RWPE1 (cell line): ENCODE data around the gene SPINT2.
A peak's percentile ranks its signal among the peaks of the same experiment; 100 is the strongest.

Source experiments
- CTCF ChIA-PET: fragments of 350-600 bp; sonication (Branson Sonifier 250); formaldehyde crosslinking; extraction: SDS; loops from one replicate; lab custom pipeline; 2021; lab: Yijun Ruan, JAX
- POLR2A ChIA-PET: fragments of 400-600 bp; formaldehyde crosslinking; extraction: SDS; loops from one replicate; lab custom pipeline; 2020; ENCODE audit warnings: antibody characterized with exemption; ENCODE audit not compliant: low non-redundant PET; lab: Yijun Ruan, JAX
- DNase-seq: peaks from one replicate; pipeline ENCODE4 v3.0.0; 2012; ENCODE audit warnings: low spot score
- H3K27ac ChIP-seq: fragments of 450-650 bp; 2 replicates; pipeline ENCODE4 v1.5.1; 2017
- TF ChIP-seq, protein P1 (sequence below): fragments of 450-650 bp; conservative IDR thresholded peaks from 2 replicates; pipeline ENCODE4 v1.5.1; 2017; ENCODE audit warnings: low read depth, mild to moderate bottlenecking

Gene SPINT2

DNA sequence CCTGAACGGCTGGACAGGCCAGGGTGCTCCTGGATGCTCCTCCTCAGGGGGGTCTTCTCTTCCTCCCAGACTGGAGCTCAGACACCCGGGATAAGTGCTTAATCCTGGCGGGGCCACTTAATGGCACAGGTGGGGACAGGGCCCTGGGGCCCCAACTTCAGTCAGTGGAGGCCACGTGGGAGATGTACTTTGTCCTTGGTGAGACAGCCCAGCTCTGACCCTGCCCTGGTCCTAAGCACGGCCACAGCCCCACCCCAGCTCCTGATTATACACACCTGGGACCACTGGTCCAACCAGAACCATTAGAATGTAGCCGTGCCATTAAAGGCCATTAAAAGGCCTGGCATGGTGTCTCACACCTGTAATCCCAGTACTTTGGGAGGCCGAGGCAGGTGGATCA is 16.0 kb upstream of the SPINT2 start:
- no peak for DNase-seq
- peak overlapping the region; percentile 87 for H3K27ac ChIP-seq
- ChIA-PET POLR2A (interaction anchor here (0.6 kb wide), 1 partner anchor 17 kb away, joined by 7 read pairs; no protein-coding TSS in a partner anchor), CTCF (interaction anchor here (0.8 kb wide), 1 partner anchor 346 kb away, joined by 4 read pairs; no protein-coding TSS in a partner anchor)
- TF ChIP-seq, protein P1, sequence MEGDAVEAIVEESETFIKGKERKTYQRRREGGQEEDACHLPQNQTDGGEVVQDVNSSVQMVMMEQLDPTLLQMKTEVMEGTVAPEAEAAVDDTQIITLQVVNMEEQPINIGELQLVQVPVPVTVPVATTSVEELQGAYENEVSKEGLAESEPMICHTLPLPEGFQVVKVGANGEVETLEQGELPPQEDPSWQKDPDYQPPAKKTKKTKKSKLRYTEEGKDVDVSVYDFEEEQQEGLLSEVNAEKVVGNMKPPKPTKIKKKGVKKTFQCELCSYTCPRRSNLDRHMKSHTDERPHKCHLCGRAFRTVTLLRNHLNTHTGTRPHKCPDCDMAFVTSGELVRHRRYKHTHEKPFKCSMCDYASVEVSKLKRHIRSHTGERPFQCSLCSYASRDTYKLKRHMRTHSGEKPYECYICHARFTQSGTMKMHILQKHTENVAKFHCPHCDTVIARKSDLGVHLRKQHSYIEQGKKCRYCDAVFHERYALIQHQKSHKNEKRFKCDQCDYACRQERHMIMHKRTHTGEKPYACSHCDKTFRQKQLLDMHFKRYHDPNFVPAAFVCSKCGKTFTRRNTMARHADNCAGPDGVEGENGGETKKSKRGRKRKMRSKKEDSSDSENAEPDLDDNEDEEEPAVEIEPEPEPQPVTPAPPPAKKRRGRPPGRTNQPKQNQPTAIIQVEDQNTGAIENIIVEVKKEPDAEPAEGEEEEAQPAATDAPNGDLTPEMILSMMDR, result no peak

DNA sequence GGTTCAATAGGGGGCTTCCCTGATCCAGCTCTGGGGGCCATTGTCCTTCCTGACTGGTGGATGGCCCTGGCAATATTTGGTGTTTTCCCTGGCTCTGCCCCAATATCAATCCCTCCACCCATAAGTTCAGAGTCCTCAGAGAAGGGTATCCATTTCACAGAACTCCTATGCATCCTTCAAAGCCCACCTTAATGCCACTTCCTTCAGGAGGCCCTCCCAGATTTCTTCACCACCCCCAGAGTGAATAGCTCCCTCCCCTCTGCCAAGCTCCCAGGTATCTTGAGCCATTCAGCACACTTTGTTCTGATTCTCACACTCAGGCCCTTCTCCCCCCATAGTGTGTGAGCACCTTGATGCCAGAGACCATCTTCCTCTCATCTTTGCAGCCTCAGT is 13.9 kb upstream of the SPINT2 start:
- ChIA-PET POLR2A (interaction anchor here (0.5 kb wide), 1 partner anchor 70 kb away, joined by 4 read pairs; no protein-coding TSS in a partner anchor), CTCF (interaction anchor here (0.6 to 1.7 kb wide), 4 partner anchors 26 to 85 kb away, joined by 3 to 8 read pairs (median 4); partner anchors contain the start of genes CATSPERG and KCNK6)
- no peak for DNase-seq
- TF ChIP-seq, protein P1, result no peak
- H3K27ac ChIP-seq, result peak overlapping the region; percentile 87

DNA sequence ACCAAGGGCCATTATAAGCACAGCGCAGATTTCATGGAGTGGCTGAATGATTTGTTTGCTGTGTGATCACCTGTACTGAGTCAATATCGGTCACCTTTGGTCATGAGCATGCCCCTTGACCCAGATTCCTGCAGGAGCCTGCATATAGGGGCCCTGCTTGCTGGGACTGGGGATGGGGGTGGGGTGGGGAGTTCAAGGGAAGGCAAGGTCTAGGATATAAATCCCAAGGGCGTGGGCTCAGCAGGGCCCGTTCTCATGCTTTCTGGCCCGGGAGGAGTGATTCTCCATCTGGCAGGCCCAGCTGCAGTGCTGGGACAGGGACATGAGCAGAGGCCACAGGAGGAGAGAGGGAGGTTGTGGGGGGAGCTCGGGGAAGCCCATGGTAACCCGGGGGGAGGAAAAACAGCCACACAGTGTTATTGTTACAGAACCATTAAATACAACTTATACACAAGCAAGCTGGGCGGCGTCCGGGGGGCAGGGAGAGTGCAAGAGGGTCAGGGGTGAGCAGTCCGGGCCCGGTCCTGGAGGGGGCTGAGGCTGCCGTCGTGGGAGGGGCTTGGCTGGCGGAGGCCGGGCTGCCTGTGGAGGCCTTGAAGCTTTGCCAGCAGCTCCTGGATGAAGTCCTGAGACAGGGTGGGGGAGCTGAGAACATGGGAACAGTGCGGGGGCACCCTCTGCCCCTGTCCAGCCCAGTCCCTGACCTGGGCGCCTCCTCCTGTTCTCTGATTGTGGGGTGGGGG is 13.4 kb upstream of the SPINT2 start:
- ChIA-PET POLR2A (interaction anchor here (0.5 to 1.1 kb wide), 2 partner anchors 14 to 69 kb away, joined by 4 to 6 read pairs; partner anchors contain the start of gene SPINT2), CTCF (interaction anchor here (0.8 to 1.7 kb wide), 4 partner anchors 7 to 352 kb away, joined by 4 to 8 read pairs (median 4); partner anchors contain the start of gene KCNK6)
- TF ChIP-seq, protein P1, result no peak
- DNase-seq, result no peak
- H3K27ac ChIP-seq, result peak overlapping the region; percentile 87

DNA sequence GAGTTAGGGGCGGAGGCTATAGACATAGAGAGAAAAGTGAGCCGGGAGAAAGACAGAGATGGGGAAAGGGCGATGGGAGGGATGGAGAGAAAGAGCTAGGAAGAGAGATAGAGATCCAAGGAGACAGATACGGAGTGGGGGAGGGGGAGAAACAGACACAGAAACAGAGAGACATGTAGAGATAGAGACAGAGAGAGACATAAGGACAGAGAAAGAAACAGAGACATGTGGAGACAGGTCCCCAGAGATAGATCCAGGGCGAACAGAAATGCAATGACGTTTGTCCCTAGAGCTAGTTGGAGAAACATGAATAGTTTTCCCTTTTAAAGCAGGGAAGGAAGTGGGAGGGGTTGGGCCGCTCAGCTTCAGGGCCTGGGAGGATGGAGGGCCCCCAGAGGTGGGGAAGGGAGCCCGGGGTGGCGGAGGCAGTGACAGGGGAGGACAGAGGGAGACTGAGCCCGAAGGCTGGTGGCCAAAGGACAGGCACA is 12.8 kb upstream of the SPINT2 start:
- CTCF ChIA-PET, result interaction anchor here (0.8 to 1.3 kb wide), 3 partner anchors 8 to 353 kb away, joined by 4 to 8 read pairs (median 5); no protein-coding TSS in a partner anchor
- TF ChIP-seq, protein P1, result no peak
- DNase-seq, result no peak
- peak overlapping the region; percentile 87 for H3K27ac ChIP-seq
- POLR2A ChIA-PET, result interaction anchor here (1.1 kb wide), 1 partner anchor 13 kb away, joined by 6 read pairs; the partner anchor contains the start of gene SPINT2

DNA sequence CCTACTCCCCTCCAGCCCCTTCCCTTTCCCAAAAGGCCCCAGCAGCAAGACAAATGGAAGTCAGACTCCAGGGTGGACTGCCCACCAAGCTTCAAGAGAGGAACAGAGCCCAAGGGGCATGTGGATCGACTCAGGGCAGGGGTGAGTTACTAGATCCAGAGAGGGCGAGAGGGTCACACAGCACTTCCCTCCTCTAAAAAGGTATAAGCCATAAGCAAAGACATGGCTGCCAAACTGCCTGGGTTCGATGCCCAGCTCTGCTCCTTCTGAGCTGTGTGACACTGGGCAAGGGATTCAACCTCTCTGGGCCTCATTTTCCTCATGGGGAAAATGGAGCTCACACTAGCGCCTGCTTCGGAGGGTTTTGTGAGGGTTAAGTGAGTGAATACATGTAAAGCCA is 12.0 kb upstream of the SPINT2 start:
- DNase-seq, result no peak
- ChIA-PET POLR2A (interaction anchor here (1.1 kb wide), 1 partner anchor 13 kb away, joined by 6 read pairs; the partner anchor contains the start of gene SPINT2), CTCF (interaction anchor here (0.6 to 1.3 kb wide), 2 partner anchors 8 to 26 kb away, joined by 3 to 4 read pairs; no protein-coding TSS in a partner anchor)
- peak overlapping the region; percentile 87 for H3K27ac ChIP-seq
- TF ChIP-seq, protein P1, result no peak
